Glomerular visceral epithelial cell (primary cell): ENCODE results near the gene OTOR.

ENCODE experiments used
- DNase-seq: peaks from one replicate; pipeline ENCODE4 v3.0.0-alpha.2; 2016; ENCODE audit errors: extremely low spot score

The OTOR gene

GRCh38 chr20:16749573-16749972 is 1.4 kb downstream of the OTOR start:
- DNase-seq = no peak

- no peak for DNase-seq
Observed at GRCh38 chr20:16752082-16752481, 3.9 kb downstream of the OTOR start.

- DNase-seq = no peak
Observed at GRCh38 chr20:16752901-16753300, 4.7 kb downstream of the OTOR start.

GRCh38 chr20:16758454-16759180 is 10.5 kb downstream of the OTOR start:
- no peak for DNase-seq

- no peak for DNase-seq
Observed at GRCh38 chr20:16759181-16759563, 11.0 kb downstream of the OTOR start.

- no peak for DNase-seq
Observed at GRCh38 chr20:16760431-16761304, 12.5 kb downstream of the OTOR start.

GRCh38 chr20:16761305-16761829 is 13.2 kb downstream of the OTOR start:
- peak; percentile 69 for DNase-seq

- DNase-seq = no peak
Observed at GRCh38 chr20:16764560-16764959, 16.4 kb downstream of the OTOR start.

- no peak for DNase-seq
Observed at GRCh38 chr20:16771213-16771612, 23.1 kb downstream of the OTOR start.

GRCh38 chr20:16775961-16776360 is 27.8 kb downstream of the OTOR start:
- no peak for DNase-seq

GRCh38 chr20:16777126-16777525 is 29.0 kb downstream of the OTOR start:
- DNase-seq = no peak

GRCh38 chr20:16778159-16778558 is 30.0 kb downstream of the OTOR start:
- no peak for DNase-seq

GRCh38 chr20:16781496-16781895 is 33.3 kb downstream of the OTOR start:
- DNase-seq = no peak

- DNase-seq = no peak
Observed at GRCh38 chr20:16785226-16785625, 37.1 kb downstream of the OTOR start.
